Measurements from ENCODE around the gene UNC45A.

- TF ChIP-seq CTCF (IDR thresholded peaks at IDR 0.05) (no peak), POLR2A (IDR thresholded peaks at IDR 0.05) (no peak)
Observed at GRCh38 chr15:90887037-90887481, 48.0 kb upstream of the UNC45A start.

Data from right lobe of liver (tissue), 4 donors.